Kidney (tissue), 14 donors: ENCODE measurements around the gene LPIN1. TPM values are rescaled to one million over a fixed set of nuclear protein-coding genes. Genes with fewer than 3 reads are reported as not detected.

Experiments
- DNase-seq, 5 donors: peaks; one replicate each; pipeline ENCODE4 v3.0.0-alpha.2; 2013 to 2020
- FAIRE-seq: peaks from 2 replicates; lab custom pipeline; 2012; peaks lifted over from hg19 to GRCh38; lab: Jason Lieb, UNC
- H3K27ac ChIP-seq, 2 donors: one replicate each; pipeline ENCODE4 v1.7.0; 2013; ENCODE audit warnings: low read depth in 2 of 2, low read length in 2 of 2, inconsistent platforms in 1 of 2
- H3K27me3 ChIP-seq: one replicate; pipeline ENCODE4 v1.7.1; 2013; ENCODE audit warnings: low read length, inconsistent platforms; ENCODE audit not compliant: control insufficient read depth, insufficient read depth
- H3K36me3 ChIP-seq, 3 donors: one replicate each; pipeline versions ENCODE4 v1.7.0 to v1.7.1; 2013; ENCODE audit warnings: low read length in 3 of 3, control low read depth in 1 of 3, inconsistent platforms in 1 of 3; ENCODE audit not compliant: insufficient read depth in 3 of 3, control insufficient read depth in 2 of 3
- H3K4me1 ChIP-seq, 3 donors: one replicate each; pipeline versions ENCODE4 v1.7.0 to v1.7.1; 2013; ENCODE audit warnings: low read length in 3 of 3, inconsistent platforms in 1 of 3, low read depth in 1 of 3; ENCODE audit not compliant: control insufficient read depth in 2 of 3, insufficient read depth in 2 of 3
- H3K4me3 ChIP-seq, 3 donors: one replicate each; pipeline versions ENCODE4 v1.7.0 to v1.8.1; 2013; ENCODE audit warnings: low read length in 3 of 3, control low read depth in 1 of 3, inconsistent platforms in 1 of 3
- H3K9ac ChIP-seq, 3 donors: one replicate each; pipeline versions ENCODE4 v1.7.0 to v1.7.1; 2013; ENCODE audit warnings: low read length in 3 of 3, control low read depth in 1 of 3, inconsistent platforms in 1 of 3
- H3K9me3 ChIP-seq, 3 donors: one replicate each; pipeline versions ENCODE4 v1.7.0 to v1.7.1; 2013; ENCODE audit warnings: low read length in 3 of 3, control low read depth in 1 of 3, inconsistent platforms in 1 of 3; ENCODE audit not compliant: control insufficient read depth in 2 of 3, insufficient read depth in 1 of 3
- intact Hi-C: fragments of 100-400 bp; cut with DNase I; formaldehyde crosslinking; loops from one replicate; pipeline ENCODE4 v1.11.1; 2022
- polyA plus RNA-seq: library from polyadenylated mRNA; stranded (reverse); fragments of 350-450 nt; fragmentation: Illumina TruSeq; extraction: RNeasy Lipid Tissue Mini Kit (QIAGEN cat#74804); gene quantifications from one replicate; pipeline ENCODE4 v1.2.3, GENCODE V29; 2014; ENCODE audit warnings: low read depth, low replicate concordance; ENCODE audit not compliant: insufficient read depth
- total RNA-seq: library from RNA; stranded (reverse); fragmentation: NEBNext Ultra II Directional; extraction: Animal tissue kit (Norgen Biotek cat#: 25700); gene quantifications from one replicate; pipeline ENCODE4 v1.2.1, GENCODE V29; 2021
- TF ChIP-seq, protein P1 (sequence below): IDR thresholded peaks from 3 replicates; pipeline ENCODE4 v1.5.1; 2012; ENCODE audit warnings: mild to moderate bottlenecking, moderate library complexity, borderline replicate concordance; ENCODE audit not compliant: insufficient read depth; ENCODE audit errors: extremely low read depth
- donor health status: control.
- donor health status: control.
- donor health status: control.
- donor health status: control.
- donor health status: control.
- donor health status: DM: yes; HTN: yes; CAD: no.
- donor health status: Normal renal cell carcinoma (clear cell type).

LPIN1 gene
- total and polyA plus RNA-seq, 2 donors from 2014 or later, result 11.8 to 36.8 TPM

DNA sequence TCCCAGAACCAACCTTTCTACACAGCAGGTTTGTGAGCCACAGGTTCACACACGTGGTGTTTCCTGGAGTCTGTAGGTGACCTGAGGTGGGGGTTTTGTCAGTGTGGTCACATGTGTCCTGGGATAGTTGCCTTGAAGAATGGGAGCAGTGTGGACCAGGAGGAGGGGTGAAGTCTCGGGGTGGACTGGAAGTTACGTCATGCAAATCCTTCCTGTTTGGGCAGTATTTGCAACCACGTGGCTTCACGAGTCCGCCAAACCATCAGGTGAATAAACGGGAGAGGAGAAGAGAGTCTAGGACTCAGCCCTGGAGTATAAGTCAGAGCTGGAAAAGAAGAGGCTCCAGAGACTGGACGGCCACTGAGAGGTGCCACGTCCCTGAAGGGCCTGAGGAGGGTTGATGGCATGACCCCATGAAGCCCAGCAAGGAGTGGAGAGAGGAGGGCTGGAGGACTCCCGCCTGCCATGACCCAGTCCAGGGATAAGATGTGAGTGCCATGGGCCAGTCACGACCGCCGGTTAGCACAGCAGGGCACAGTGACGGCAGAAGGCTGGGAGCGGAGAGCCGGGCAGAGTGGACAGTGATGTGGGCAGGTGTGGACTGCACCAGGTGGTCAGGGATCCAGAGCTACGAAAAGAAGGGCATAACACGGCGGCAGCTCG, 16.5 kb downstream of the LPIN1 start:
- peaks cover 5 to 16% (median 16%) of the 10 kb centered on the region in 3 donors for H3K36me3 ChIP-seq
- DNase-seq (peak in 1 of 5 donors; percentile 45), FAIRE-seq (no peak)
- H3K27me3 ChIP-seq, result no peaks in the 10 kb centered on the region
- H3K4me1 ChIP-seq, result peaks cover 0 to 4% (median 0%) of the 10 kb centered on the region in 3 donors
- H3K27ac ChIP-seq, result no peak overlapping the region
- TF ChIP-seq, protein P1, sequence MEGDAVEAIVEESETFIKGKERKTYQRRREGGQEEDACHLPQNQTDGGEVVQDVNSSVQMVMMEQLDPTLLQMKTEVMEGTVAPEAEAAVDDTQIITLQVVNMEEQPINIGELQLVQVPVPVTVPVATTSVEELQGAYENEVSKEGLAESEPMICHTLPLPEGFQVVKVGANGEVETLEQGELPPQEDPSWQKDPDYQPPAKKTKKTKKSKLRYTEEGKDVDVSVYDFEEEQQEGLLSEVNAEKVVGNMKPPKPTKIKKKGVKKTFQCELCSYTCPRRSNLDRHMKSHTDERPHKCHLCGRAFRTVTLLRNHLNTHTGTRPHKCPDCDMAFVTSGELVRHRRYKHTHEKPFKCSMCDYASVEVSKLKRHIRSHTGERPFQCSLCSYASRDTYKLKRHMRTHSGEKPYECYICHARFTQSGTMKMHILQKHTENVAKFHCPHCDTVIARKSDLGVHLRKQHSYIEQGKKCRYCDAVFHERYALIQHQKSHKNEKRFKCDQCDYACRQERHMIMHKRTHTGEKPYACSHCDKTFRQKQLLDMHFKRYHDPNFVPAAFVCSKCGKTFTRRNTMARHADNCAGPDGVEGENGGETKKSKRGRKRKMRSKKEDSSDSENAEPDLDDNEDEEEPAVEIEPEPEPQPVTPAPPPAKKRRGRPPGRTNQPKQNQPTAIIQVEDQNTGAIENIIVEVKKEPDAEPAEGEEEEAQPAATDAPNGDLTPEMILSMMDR, result no peak
- no peaks in the 10 kb centered on the region for H3K9me3 ChIP-seq
- H3K9ac ChIP-seq, result no peak overlapping the region
- H3K4me3 ChIP-seq, result no peak overlapping the region
- intact Hi-C loops, result no loop called here

DNA sequence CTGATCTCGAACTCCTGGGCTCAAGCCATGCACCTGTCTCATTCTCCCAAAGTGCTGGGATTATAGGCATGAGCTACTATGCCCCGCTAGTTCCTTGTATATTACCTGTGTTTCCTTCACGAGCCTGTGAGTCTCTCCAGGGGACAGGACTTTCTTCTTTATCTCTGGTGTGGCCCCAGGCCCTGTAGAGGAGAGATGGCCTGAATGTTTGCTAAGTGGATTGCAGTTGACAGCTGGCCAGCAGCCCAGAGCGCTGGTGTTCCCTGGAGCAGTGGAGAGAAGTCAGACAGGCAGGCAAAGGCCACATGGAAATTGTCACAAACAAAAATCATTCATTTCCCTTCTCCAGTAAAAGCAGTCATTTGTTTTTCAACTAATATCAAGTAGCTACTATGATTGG, 17.9 kb downstream of the LPIN1 start:
- no peaks in the 10 kb centered on the region for H3K9me3 ChIP-seq
- TF ChIP-seq, protein P1, result no peak
- peaks cover 5 to 16% (median 16%) of the 10 kb centered on the region in 3 donors for H3K36me3 ChIP-seq
- DNase-seq, result peak in 1 of 5 donors; percentile 56
- FAIRE-seq, result no peak
- no peak overlapping the region for H3K4me3 ChIP-seq
- H3K27ac ChIP-seq, result no peak overlapping the region
- H3K4me1 ChIP-seq, result no peaks in the 10 kb centered on the region
- intact Hi-C loops, result no loop called here
- no peaks in the 10 kb centered on the region for H3K27me3 ChIP-seq
- no peak overlapping the region for H3K9ac ChIP-seq

DNA sequence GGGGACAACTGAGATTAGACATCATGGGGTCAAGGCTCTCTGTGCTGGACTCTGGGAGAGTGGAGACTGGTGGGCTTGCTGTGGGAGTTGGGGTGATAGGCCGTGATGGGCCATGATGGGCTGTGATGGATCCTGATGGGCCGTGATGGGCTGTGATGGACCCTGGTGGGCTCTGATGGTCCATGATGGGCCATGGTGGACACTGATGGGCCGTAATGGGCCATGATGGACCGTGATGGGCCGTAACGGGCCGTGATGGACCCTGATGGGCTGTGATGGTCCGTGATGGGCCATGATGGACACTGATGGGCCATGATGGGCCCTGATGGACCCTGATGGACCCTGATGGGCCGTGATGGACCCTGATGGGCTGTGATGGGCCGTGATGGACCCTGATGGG, 18.5 kb downstream of the LPIN1 start:
- Histone ChIP-seq H3K36me3 (peaks cover 5 to 16% (median 16%) of the 10 kb centered on the region in 3 donors), H3K9ac (no peak overlapping the region), H3K4me3 (no peak overlapping the region), H3K4me1 (no peaks in the 10 kb centered on the region), H3K9me3 (no peaks in the 10 kb centered on the region), H3K27ac (no peak overlapping the region), H3K27me3 (no peaks in the 10 kb centered on the region)
- intact Hi-C loops, result no loop called here
- DNase-seq (no peak), FAIRE-seq (no peak)
- TF ChIP-seq, protein P1, result no peak
